Measurements from ENCODE around the gene UGDH. TPM values are rescaled to one million over a fixed set of nuclear protein-coding genes. Genes with fewer than 3 reads are reported as not detected.

The UGDH gene
- polyA plus RNA-seq, 2 of the 4 experiments (the other 2 are of a cell fraction): 610 to 691 TPM

- TF ChIP-seq CHD4 (IDR thresholded peaks at IDR 0.05; ENCODE audit: borderline replicate concordance): no peak
- TF ChIP-seq EP300 (IDR thresholded peaks at IDR 0.05): no peak
- TF ChIP-seq HOXB5 (CRISPR knock-in tag; IDR thresholded peaks at IDR 0.05): no peak
- no peak for TF ChIP-seq KDM1A (IDR thresholded peaks at IDR 0.05; ENCODE audit: low read depth)
- no peak for TF ChIP-seq HOXB13 (CRISPR knock-in tag; IDR thresholded peaks at IDR 0.05; ENCODE audit: low read depth)
- TF ChIP-seq SREBF2 (IDR thresholded peaks at IDR 0.05): no peak
- no peak for TF ChIP-seq RFX5 (IDR thresholded peaks at IDR 0.05)
- TF ChIP-seq EHF (CRISPR knock-in tag; IDR thresholded peaks at IDR 0.05): no peak
- TF ChIP-seq EHMT2 (IDR thresholded peaks at IDR 0.05; ENCODE audit: low read depth): no peak
- no peak for TF ChIP-seq NFE2L2 (conservative IDR thresholded peaks at IDR 0.05; ENCODE audit: low read length)
- TF ChIP-seq MYC (IDR thresholded peaks at IDR 0.05; ENCODE audit: borderline replicate concordance, low read length): no peak
- no peak for TF ChIP-seq GATA3 (IDR thresholded peaks at IDR 0.05; ENCODE audit: borderline replicate concordance)
- TF ChIP-seq HES2 (IDR thresholded peaks at IDR 0.05): no peak
- TF ChIP-seq RCOR1 (IDR thresholded peaks at IDR 0.05; ENCODE audit: low read depth, low read length): no peak
- TF ChIP-seq RAD21 (conservative IDR thresholded peaks at IDR 0.05 in 1 of 2, IDR thresholded peaks at IDR 0.05 in 1 of 2): peak; percentile 34 to 41; a peak in 2 of 5 replicates
- no peak for TF ChIP-seq ZC3H11A (IDR thresholded peaks at IDR 0.05)
- TF ChIP-seq FOXS1 (CRISPR knock-in tag; IDR thresholded peaks at IDR 0.05): no peak
- no peak for TF ChIP-seq FOSB (CRISPR knock-in tag; IDR thresholded peaks at IDR 0.05)
- TF ChIP-seq JUN (IDR thresholded peaks at IDR 0.05): no peak
- no peak for TF ChIP-seq MAZ (IDR thresholded peaks at IDR 0.05; ENCODE audit: borderline replicate concordance, low read depth, low read length)
- no peak for TF ChIP-seq RARB (CRISPR knock-in tag; IDR thresholded peaks at IDR 0.05)
- no peak for TF ChIP-seq JUNB (IDR thresholded peaks at IDR 0.05)
- peak; percentile 38 for TF ChIP-seq CTCF (IDR thresholded peaks at IDR 0.05)
- no peak for TF ChIP-seq ZNF302 (CRISPR knock-in tag; IDR thresholded peaks at IDR 0.05)
- no peak for TF ChIP-seq POLR2A (IDR thresholded peaks at IDR 0.05; ENCODE audit: low read length)
- no peak for TF ChIP-seq HOXA7 (CRISPR knock-in tag; IDR thresholded peaks at IDR 0.05)
- TF ChIP-seq KDM5A (IDR thresholded peaks at IDR 0.05): no peak
Measured at GRCh38 chr4:39464886-39465501, 62.2 kb downstream of the UGDH start (continued).

GRCh38 chr4:39458505-39459300 is 68.5 kb downstream of the UGDH start, which contains the start of the genes LIAS and RPL9:
LIAS (plus strand) TSS chr4:39459056; CDS start chr4:39459118, 62 bp downstream.
RPL9 (minus strand) TSS chr4:39458922; CDS start chr4:39458439, 483 bp downstream.
- peak; percentile 95 to 96 for ATAC-seq
- no peaks in the 10 kb centered on the region for H3K9me3 ChIP-seq
- peaks cover 33% of the 10 kb centered on the region for H3K4me1 ChIP-seq
- WGBS (ENCODE audit: missing lambda C conversion rate): 3% methylated on average over 20 of the region's 55 CpGs
- peak within 1 kb of the TSS; percentile 93 to 94 for H3K27ac ChIP-seq
- CTCF ChIA-PET: interaction anchor here (1.4 kb wide), 1 partner anchor 11 kb away, joined by 5 read pairs; no protein-coding TSS in a partner anchor
- POLR2A ChIA-PET: interaction anchor here (0.6 to 3.1 kb wide), 12 partner anchors 8 to 274 kb away, joined by 4 to 16 read pairs (median 5); partner anchors contain the start of genes RFC1, SMIM14 and UGDH
- peak; percentile 95 to 99 for DNase-seq (ENCODE audit: low read depth in 1 of 2, low spot score in 1 of 2)
- FAIRE-seq: no peak
- peak within 1 kb of the TSS; percentile 82 for H3K4me3 ChIP-seq
- H3K4me2 ChIP-seq: peak within 1 kb of the TSS; percentile 94
- TF ChIP-seq ZC3H11A (IDR thresholded peaks at IDR 0.05): no peak
- no peak for TF ChIP-seq FOSL2 (IDR thresholded peaks at IDR 0.05)
- TF ChIP-seq FOSL2 (CRISPR knock-in tag; IDR thresholded peaks at IDR 0.05): peak; percentile 33; the same call in 1 of the 2 replicates
- TF ChIP-seq, protein P1, sequence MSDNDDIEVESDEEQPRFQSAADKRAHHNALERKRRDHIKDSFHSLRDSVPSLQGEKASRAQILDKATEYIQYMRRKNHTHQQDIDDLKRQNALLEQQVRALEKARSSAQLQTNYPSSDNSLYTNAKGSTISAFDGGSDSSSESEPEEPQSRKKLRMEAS (IDR thresholded peaks at IDR 0.05): peak; percentile 88
- TF ChIP-seq HES2 (IDR thresholded peaks at IDR 0.05): no peak
- TF ChIP-seq POLR2AphosphoS2 (conservative IDR thresholded peaks at IDR 0.05; ENCODE audit: low read length): no peak
- peak; percentile 82 for TF ChIP-seq KDM5A (IDR thresholded peaks at IDR 0.05)
- TF ChIP-seq HMGXB4 (CRISPR knock-in tag; IDR thresholded peaks at IDR 0.05; ENCODE audit: borderline replicate concordance): no peak
- no peak for TF ChIP-seq RARB (CRISPR knock-in tag; IDR thresholded peaks at IDR 0.05)
- no peak for TF ChIP-seq ATOH8 (CRISPR knock-in tag; IDR thresholded peaks at IDR 0.05; ENCODE audit: low read depth)
- TF ChIP-seq HOXB5 (CRISPR knock-in tag; IDR thresholded peaks at IDR 0.05): no peak
- TF ChIP-seq MAFK (IDR thresholded peaks at IDR 0.05; ENCODE audit: partially characterized antibody): no peak
- TF ChIP-seq ZNF302 (CRISPR knock-in tag; IDR thresholded peaks at IDR 0.05): no peak
- peak; percentile 78 to 98 for TF ChIP-seq JUN (IDR thresholded peaks at IDR 0.05)
- no peak for TF ChIP-seq FOSB (CRISPR knock-in tag; IDR thresholded peaks at IDR 0.05)
- no peak for TF ChIP-seq HOXA7 (CRISPR knock-in tag; IDR thresholded peaks at IDR 0.05)
